SU-DHL-6 (cell line): ENCODE data around the gene EFL1.

Experiments used
- H2AFZ ChIP-seq: fragments of 200-600 bp; sonication (generic); 2 replicates; pipeline ENCODE4 v1.6.1; 2014; ENCODE audit warnings: low read depth, mild to moderate bottlenecking, moderate library complexity, mixed read lengths, antibody characterized with exemption, low read length; ENCODE audit not compliant: severe bottlenecking
- H3F3A ChIP-seq: fragments of 200-600 bp; shearing (Covaris generic); 2 replicates; pipeline ENCODE4 v1.6.0; 2016; ENCODE audit warnings: antibody characterized with exemption, mild to moderate bottlenecking; ENCODE audit not compliant: insufficient read depth
- H3K27ac ChIP-seq: fragments of 200-600 bp; sonication (generic); 2 replicates; pipeline ENCODE4 v1.5.1; 2016; ENCODE audit warnings: low read depth, mild to moderate bottlenecking, low read length, moderate library complexity, mixed read lengths
- H3K27me3 ChIP-seq: fragments of 200-600 bp; sonication (generic), shearing (Covaris generic); 2 replicates; pipeline ENCODE4 v1.6.0; 2014; ENCODE audit warnings: mild to moderate bottlenecking, low read length
- H3K36me3 ChIP-seq: fragments of 200-600 bp; sonication (generic); 2 replicates; pipeline ENCODE4 v1.6.1; 2014; ENCODE audit warnings: mild to moderate bottlenecking, low read length, mixed read lengths
- H3K4me2 ChIP-seq: fragments of 300-600, 200-600 bp; shearing (Covaris generic), sonication (generic); 2 replicates; pipeline ENCODE4 v1.6.0; 2014; ENCODE audit warnings: low read length, low read depth, mild to moderate bottlenecking; ENCODE audit not compliant: poor library complexity, severe bottlenecking
- H3K4me3 ChIP-seq: fragments of 200-600 bp; sonication (generic); 2 replicates; pipeline ENCODE4 v1.5.1; 2014; ENCODE audit warnings: antibody characterized with exemption, low read length, mild to moderate bottlenecking, mixed read lengths; ENCODE audit not compliant: insufficient read depth, poor library complexity, severe bottlenecking
- H3K79me2 ChIP-seq: fragments of 200-600 bp; sonication (generic); 2 replicates; pipeline ENCODE4 v1.6.1; 2014; ENCODE audit warnings: mild to moderate bottlenecking, low read length, moderate library complexity; ENCODE audit not compliant: insufficient read depth
- H3K9ac ChIP-seq: fragments of 200-600 bp; sonication (generic); 2 replicates; pipeline ENCODE4 v1.7.0; 2014; ENCODE audit warnings: mild to moderate bottlenecking, low read length
- H3K9me2 ChIP-seq: fragments of 200-600 bp; sonication (generic); replicated peaks from 2 replicates; pipeline ENCODE4 v1.6.1; 2014; ENCODE audit warnings: low read length; ENCODE audit not compliant: insufficient read depth
- H3K9me3 ChIP-seq: fragments of 200-600 bp; sonication (generic); 2 replicates; pipeline ENCODE4 v1.6.1; 2014; ENCODE audit warnings: low read length, mixed read lengths; ENCODE audit not compliant: insufficient read depth
- H4K20me1 ChIP-seq: fragments of 200-600 bp; sonication (generic); 2 replicates; pipeline ENCODE4 v1.6.1; 2014; ENCODE audit warnings: low read depth, mild to moderate bottlenecking, antibody characterized with exemption, low read length, moderate library complexity, mixed read lengths
- CTCF ChIP-seq: fragments of 200-600 bp; sonication (generic); IDR thresholded peaks from one replicate; pipeline ENCODE4 v1.5.1; 2017; ENCODE audit warnings: antibody characterized with exemption, mild to moderate bottlenecking, low read length, moderate library complexity; ENCODE audit not compliant: insufficient read depth, poor library complexity, severe bottlenecking
- EZH2phosphoT487 ChIP-seq: fragments of 200-600 bp; sonication (generic), shearing (Covaris generic); conservative IDR thresholded peaks from 2 replicates; pipeline ENCODE4 v1.6.1; 2018; ENCODE audit warnings: mild to moderate bottlenecking, antibody characterized with exemption, low read length, moderate library complexity, mixed read lengths

EFL1 gene

GRCh38 chr15:82122746-82123400, 139.7 kb downstream of the EFL1 start:
- H2AFZ ChIP-seq = no peak overlapping the region
- H3K27me3 ChIP-seq = no peaks in the 10 kb centered on the region

GRCh38 chr15:82118040-82118439, 144.5 kb downstream of the EFL1 start:
- Histone ChIP-seq H3K9ac (no peak overlapping the region), H2AFZ (no peak overlapping the region), H3K4me3 (no peak overlapping the region), H3K4me2 (no peak overlapping the region), H3F3A (no peaks in the 10 kb centered on the region), H3K9me2 (no peaks in the 10 kb centered on the region), H3K27ac (no peak overlapping the region), H3K79me2 (no peaks in the 10 kb centered on the region), H3K27me3 (no peaks in the 10 kb centered on the region), H3K36me3 (no peaks in the 10 kb centered on the region), H4K20me1 (no peaks in the 10 kb centered on the region), H3K9me3 (no peaks in the 10 kb centered on the region)
- TF ChIP-seq EZH2phosphoT487 (no peak), CTCF (no peak)

More at GRCh38 chr15:82122746-82123400, 139.7 kb downstream of the EFL1 start:
- Histone ChIP-seq H3K79me2 (no peaks in the 10 kb centered on the region), H3K27ac (no peak overlapping the region), H3K9ac (no peak overlapping the region), H3K4me3 (no peak overlapping the region), H3K4me2 (no peak overlapping the region), H3K9me3 (no peaks in the 10 kb centered on the region), H3K36me3 (no peaks in the 10 kb centered on the region), H3K9me2 (no peaks in the 10 kb centered on the region), H4K20me1 (no peaks in the 10 kb centered on the region), H3F3A (no peaks in the 10 kb centered on the region)
- TF ChIP-seq CTCF (no peak), EZH2phosphoT487 (no peak)

- TF ChIP-seq CTCF (no peak), EZH2phosphoT487 (no peak)
- Histone ChIP-seq H3K9ac (no peak overlapping the region), H3K4me3 (no peak overlapping the region), H3K36me3 (no peaks in the 10 kb centered on the region), H4K20me1 (no peaks in the 10 kb centered on the region), H3F3A (no peaks in the 10 kb centered on the region), H3K27ac (no peak overlapping the region), H3K4me2 (no peak overlapping the region), H3K9me2 (no peaks in the 10 kb centered on the region), H2AFZ (no peak overlapping the region), H3K9me3 (no peaks in the 10 kb centered on the region), H3K79me2 (no peaks in the 10 kb centered on the region), H3K27me3 (no peaks in the 10 kb centered on the region)
Observed at GRCh38 chr15:82117296-82117695, 145.2 kb downstream of the EFL1 start.
